ENCODE data around the gene BICD1.

DNA sequence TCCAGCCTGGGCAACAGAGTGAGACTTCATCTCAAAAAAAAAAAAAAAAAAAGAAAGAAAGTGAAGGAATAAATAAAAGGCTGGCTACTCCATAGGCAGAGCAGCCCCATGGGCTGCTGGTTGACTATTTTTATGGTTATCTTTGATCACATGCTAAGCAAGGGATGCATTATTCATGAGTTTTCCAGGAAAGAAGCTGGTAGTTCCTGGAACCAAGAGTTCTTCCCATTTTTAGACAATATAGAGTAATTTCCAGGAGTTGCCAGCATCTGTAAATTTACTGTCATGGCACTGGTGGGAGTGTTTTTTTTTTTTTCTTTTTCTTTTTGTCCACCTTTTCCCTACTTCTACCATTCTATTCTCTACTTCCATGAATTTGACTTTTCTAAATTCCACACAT is 316.9 kb downstream of the BICD1 start:
- no peak for TF ChIP-seq POLR2A (IDR thresholded peaks at IDR 0.05)
- TF ChIP-seq CTCF (IDR thresholded peaks at IDR 0.05), result no peak
- TF ChIP-seq EP300 (IDR thresholded peaks at IDR 0.05), result no peak

Data from ovary (tissue), 3 donors.